HepG2 (cell line): ENCODE measurements around the gene MAPK7. TPM values are rescaled to one million over a fixed set of nuclear protein-coding genes. Genes with fewer than 3 reads are reported as not detected.

Source experiments
- ATAC-seq: fragments of 200-7000 bp; cut with Tn5 transposase; 3 replicates; pipeline ENCODE4 v1.9.1; 2020; ENCODE audit warnings: mild to moderate bottlenecking, moderate library complexity
- BruUV-seq: library from RNA; stranded (reverse); fragments of 400-500 nt; replicated peaks from 2 replicates; lab custom pipeline; 2021; lab: Mats Ljungman, UMichigan
- CTCF ChIA-PET: fragments of 300-600 bp; formaldehyde crosslinking; extraction: SDS; loops from one replicate; lab custom pipeline; 2021; ENCODE audit warnings: low total read pairs, inconsistent platforms, low intra/inter-chr PET ratio; lab: Yijun Ruan, JAX
- POLR2A ChIA-PET: fragments of 350-600 bp; sonication (Branson Sonifier 250); formaldehyde crosslinking; loops from one replicate; lab custom pipeline; 2020; ENCODE audit warnings: antibody characterized with exemption, inconsistent platforms; lab: Yijun Ruan, JAX
- DNase-seq: peaks from one replicate; pipeline ENCODE4 v3.0.0-alpha.2; 2015; ENCODE audit warnings: low spot score
- FAIRE-seq: peaks from 3 replicates; lab custom pipeline; 2011; peaks lifted over from hg19 to GRCh38; lab: Jason Lieb, UNC
- H2AFZ ChIP-seq: one replicate; pipeline ENCODE4 v1.6.1; 2011; ENCODE audit warnings: low read length, inconsistent platforms
- H3K27ac ChIP-seq: fragments of 300-600 bp; 3 replicates; pipeline ENCODE4 v1.8.0; 2011; ENCODE audit warnings: mixed run types, mild to moderate bottlenecking, mixed read lengths, low read length, inconsistent platforms; ENCODE audit not compliant: insufficient read depth; ENCODE audit errors: extremely low read length
- H3K27me3 ChIP-seq, 2 experiments: fragments of 200-600 bp in 1 of 2; 2 replicates in 1 of 2; 3 replicates in 1 of 2; pipeline versions ENCODE4 v1.6.0 to v1.8.0; 2011; ENCODE audit warnings: low read length in 2 of 2, mild to moderate bottlenecking in 2 of 2, moderate library complexity in 2 of 2, inconsistent platforms in 1 of 2; ENCODE audit not compliant: insufficient read depth in 2 of 2, control insufficient read depth in 1 of 2
- H3K36me3 ChIP-seq, 2 experiments: fragments of 200-600 bp in 1 of 2; replicated peaks in 1 of 2; 2 replicates in 1 of 2; 3 replicates in 1 of 2; pipeline versions ENCODE4 v1.5.1 to v1.8.0; 2011; ENCODE audit warnings: low read length in 2 of 2, inconsistent platforms in 1 of 2; ENCODE audit not compliant: insufficient read depth in 2 of 2, control insufficient read depth in 1 of 2
- H3K4me1 ChIP-seq: 2 replicates; pipeline ENCODE4 v1.5.1; 2012; ENCODE audit warnings: low read length, inconsistent platforms; ENCODE audit not compliant: insufficient read depth
- H3K4me2 ChIP-seq: 2 replicates; pipeline ENCODE4 v1.6.0; 2011; ENCODE audit warnings: low read depth, low read length, inconsistent platforms
- H3K4me3 ChIP-seq, 3 experiments: fragments of 200-600 bp in 1 of 3; sonication (generic), shearing (Covaris generic) in 1 of 3; replicated peaks in 1 of 3; 2 replicates each; pipeline ENCODE4 v1.5.1; 2011 to 2016; ENCODE audit warnings: low read length in 3 of 3, inconsistent platforms in 2 of 3, low read depth in 2 of 3, mild to moderate bottlenecking in 2 of 3, control low read depth in 1 of 3, mixed read lengths in 1 of 3; ENCODE audit not compliant: insufficient read depth in 1 of 3
- H3K79me2 ChIP-seq: one replicate; pipeline ENCODE4 v1.6.1; 2011; ENCODE audit warnings: low read length, inconsistent platforms; ENCODE audit not compliant: insufficient read depth
- H3K9ac ChIP-seq: 2 replicates; pipeline ENCODE4 v1.6.0; 2011; ENCODE audit warnings: mild to moderate bottlenecking, low read depth, low read length, inconsistent platforms; ENCODE audit not compliant: insufficient read depth
- H3K9me3 ChIP-seq: 2 replicates; pipeline ENCODE4 v1.5.1; 2012; ENCODE audit warnings: mild to moderate bottlenecking, low read length
- H4K20me1 ChIP-seq: 2 replicates; pipeline ENCODE4 v1.6.0; 2011; ENCODE audit warnings: inconsistent platforms, mild to moderate bottlenecking, low read length, moderate library complexity; ENCODE audit not compliant: insufficient read depth
- FOXP1 ChIP-seq, 2 experiments: fragments of 450-650 bp in 1 of 2; IDR thresholded peaks; 2 replicates each; pipeline ENCODE4 v1.6.1; 2017 to 2018; ENCODE audit warnings: antibody characterized with exemption in 1 of 2
- GLI4 ChIP-seq: sonication (generic); formaldehyde crosslinking; IDR thresholded peaks from 2 replicates; pipeline ENCODE4 v1.5.1; 2020; ENCODE audit warnings: missing genetic modification reagents, mild to moderate bottlenecking, moderate library complexity, borderline replicate concordance
- KDM1A ChIP-seq: IDR thresholded peaks from 2 replicates; pipeline ENCODE4 v1.6.1; 2016; ENCODE audit warnings: missing compliant biosample characterization
- NCOA1 ChIP-seq: sonication (generic); formaldehyde crosslinking; IDR thresholded peaks from 2 replicates; pipeline ENCODE4 v1.9.0; 2021; ENCODE audit warnings: missing genetic modification reagents
- NPAS2 ChIP-seq: sonication (generic); formaldehyde crosslinking; IDR thresholded peaks from 2 replicates; pipeline ENCODE4 v1.8.0; 2022; ENCODE audit warnings: mild to moderate bottlenecking, missing genetic modification reagents, borderline replicate concordance
- PHF5A ChIP-seq: IDR thresholded peaks from one replicate; pipeline ENCODE4 v1.6.1; 2018; ENCODE audit warnings: low read depth, missing genetic modification reagents; ENCODE audit not compliant: unreplicated experiment
- RFX3 ChIP-seq: IDR thresholded peaks from 2 replicates; pipeline ENCODE4 v1.6.1; 2016; ENCODE audit warnings: missing biosample characterization, missing genetic modification reagents
- SIX1 ChIP-seq: sonication (generic); formaldehyde crosslinking; IDR thresholded peaks from 2 replicates; pipeline ENCODE4 v1.4.0; 2020; ENCODE audit warnings: missing genetic modification reagents, borderline replicate concordance
- ZNF143 ChIP-seq: sonication (generic); formaldehyde crosslinking; IDR thresholded peaks from 2 replicates; pipeline ENCODE4 v1.4.0; 2020; ENCODE audit warnings: missing genetic modification reagents
- ZNF496 ChIP-seq: sonication (generic); formaldehyde crosslinking; IDR thresholded peaks from 2 replicates; pipeline ENCODE4 v1.8.1; 2023; ENCODE audit warnings: mild to moderate bottlenecking, moderate library complexity, missing genetic modification reagents; ENCODE audit not compliant: insufficient replicate concordance
- ZNF557 ChIP-seq: sonication (generic); formaldehyde crosslinking; IDR thresholded peaks from 2 replicates; pipeline ENCODE4 v1.4.0; 2020; ENCODE audit warnings: missing genetic modification reagents
- ZSCAN9 ChIP-seq: IDR thresholded peaks from 2 replicates; pipeline ENCODE4 v1.6.1; 2016; ENCODE audit warnings: borderline replicate concordance
- WGBS: methylation state at CpG from one replicate; pipeline ENCODE4 v1.1.6; 2017; ENCODE audit warnings: low lambda C conversion rate; 5-methylcytosine and 5-hydroxymethylcytosine counted together
- in situ Hi-C: cut with HindIII; loops from 2 replicates; pipeline ENCODE4 v1.10.0; 2017; ENCODE audit warnings: low pct_unique_long_range_greater_than_20kb; ENCODE audit not compliant: extremely low pct_ligation_motif_present
- intact Hi-C: fragments of 100-400 bp; cut with micrococcal nuclease; formaldehyde crosslinking; loops from one replicate; pipeline ENCODE4 v1.10.0; 2022; ENCODE audit not compliant: unreplicated experiment
- polyA plus RNA-seq, 8 experiments: library from polyadenylated mRNA; depleted of rRNA in 3 of 8; stranded (reverse) in 7 of 8; unstranded in 1 of 8; fragments of >200 nt; fragmentation: Illumina TruSeq in 4 of 8; extraction: Trizol in 4 of 8; gene quantifications; 2 replicates each; pipeline versions ENCODE4 v1.2.1 to v1.2.3, GENCODE V29; 2011 to 2016; ENCODE audit warnings: low read depth in 4 of 8, missing spikeins in 1 of 8, mixed read lengths in 1 of 8; ENCODE audit not compliant: insufficient read depth in 1 of 8
- total RNA-seq, 5 experiments: library from RNA; depleted of rRNA; stranded (reverse); fragments of >200 nt; fragmentation: Illumina TruSeq; extraction: Trizol; gene quantifications; 2 replicates each; pipeline ENCODE4 v1.2.3, GENCODE V29; 2016; ENCODE audit warnings: low read depth in 1 of 5
- TF ChIP-seq, protein P1 (sequence below): IDR thresholded peaks from 2 replicates; pipeline ENCODE4 v1.4.0; 2020; ENCODE audit warnings: mild to moderate bottlenecking, missing genetic modification reagents
- TF ChIP-seq, protein P2 (sequence below): sonication (generic); formaldehyde crosslinking; IDR thresholded peaks from 2 replicates; pipeline ENCODE4 v1.8.1; 2023; ENCODE audit warnings: mild to moderate bottlenecking, missing genetic modification reagents, borderline replicate concordance
- TF ChIP-seq, protein P3 (sequence below): sonication (generic); formaldehyde crosslinking; IDR thresholded peaks from 2 replicates; pipeline ENCODE4 v1.5.0; 2020; ENCODE audit warnings: mild to moderate bottlenecking, missing genetic modification reagents
- TF ChIP-seq, protein P4 (sequence below): IDR thresholded peaks from 2 replicates; pipeline ENCODE4 v1.6.1; 2018; ENCODE audit warnings: missing genetic modification reagents

The MAPK7 gene
- total and polyA plus RNA-seq, 2 of the 13 experiments (the other 11 are each of a cell fraction or from before 2014, with no cell fraction given): 2.9 to 5.9 TPM

DNA sequence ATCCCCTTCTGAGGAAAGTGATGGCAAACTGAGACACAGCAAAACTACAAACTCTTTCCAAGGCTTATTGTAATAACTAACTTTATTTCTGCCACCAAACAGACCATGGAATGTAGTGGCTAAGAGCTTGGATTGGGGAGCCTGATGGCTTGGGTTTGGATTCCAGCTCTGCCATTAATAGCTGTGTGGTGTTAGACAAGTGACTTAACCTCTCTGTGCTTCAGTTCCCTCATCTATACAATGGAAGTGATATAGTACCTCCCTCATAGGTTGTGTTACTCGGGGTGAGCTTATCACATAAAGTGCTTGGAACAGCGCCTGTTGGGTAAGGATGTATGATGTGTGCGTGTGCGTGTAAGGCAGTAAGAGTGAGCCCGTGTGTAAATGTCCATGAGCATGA is 26.8 kb downstream of the MAPK7 start:
- in situ Hi-C loops: no loop called here
- H4K20me1 ChIP-seq: no peaks in the 10 kb centered on the region
- H3K36me3 ChIP-seq: no peaks in the 10 kb centered on the region
- FAIRE-seq: no peak
- H3K79me2 ChIP-seq: no peaks in the 10 kb centered on the region
- H3K9me3 ChIP-seq: no peaks in the 10 kb centered on the region
- no TSS peak for BruUV-seq
- WGBS: 59% methylated on average over 5 of the region's 5 CpGs
- no peak for ATAC-seq
- no peak for DNase-seq
- no peak overlapping the region for H3K4me2 ChIP-seq
- POLR2A ChIA-PET: no interaction called here
- H3K4me1 ChIP-seq: no peaks in the 10 kb centered on the region
- H3K27me3 ChIP-seq: peaks cover 7 to 11% of the 10 kb centered on the region in 2 experiments; a peak in 3 of 5 replicates
- TF ChIP-seq, protein P1, sequence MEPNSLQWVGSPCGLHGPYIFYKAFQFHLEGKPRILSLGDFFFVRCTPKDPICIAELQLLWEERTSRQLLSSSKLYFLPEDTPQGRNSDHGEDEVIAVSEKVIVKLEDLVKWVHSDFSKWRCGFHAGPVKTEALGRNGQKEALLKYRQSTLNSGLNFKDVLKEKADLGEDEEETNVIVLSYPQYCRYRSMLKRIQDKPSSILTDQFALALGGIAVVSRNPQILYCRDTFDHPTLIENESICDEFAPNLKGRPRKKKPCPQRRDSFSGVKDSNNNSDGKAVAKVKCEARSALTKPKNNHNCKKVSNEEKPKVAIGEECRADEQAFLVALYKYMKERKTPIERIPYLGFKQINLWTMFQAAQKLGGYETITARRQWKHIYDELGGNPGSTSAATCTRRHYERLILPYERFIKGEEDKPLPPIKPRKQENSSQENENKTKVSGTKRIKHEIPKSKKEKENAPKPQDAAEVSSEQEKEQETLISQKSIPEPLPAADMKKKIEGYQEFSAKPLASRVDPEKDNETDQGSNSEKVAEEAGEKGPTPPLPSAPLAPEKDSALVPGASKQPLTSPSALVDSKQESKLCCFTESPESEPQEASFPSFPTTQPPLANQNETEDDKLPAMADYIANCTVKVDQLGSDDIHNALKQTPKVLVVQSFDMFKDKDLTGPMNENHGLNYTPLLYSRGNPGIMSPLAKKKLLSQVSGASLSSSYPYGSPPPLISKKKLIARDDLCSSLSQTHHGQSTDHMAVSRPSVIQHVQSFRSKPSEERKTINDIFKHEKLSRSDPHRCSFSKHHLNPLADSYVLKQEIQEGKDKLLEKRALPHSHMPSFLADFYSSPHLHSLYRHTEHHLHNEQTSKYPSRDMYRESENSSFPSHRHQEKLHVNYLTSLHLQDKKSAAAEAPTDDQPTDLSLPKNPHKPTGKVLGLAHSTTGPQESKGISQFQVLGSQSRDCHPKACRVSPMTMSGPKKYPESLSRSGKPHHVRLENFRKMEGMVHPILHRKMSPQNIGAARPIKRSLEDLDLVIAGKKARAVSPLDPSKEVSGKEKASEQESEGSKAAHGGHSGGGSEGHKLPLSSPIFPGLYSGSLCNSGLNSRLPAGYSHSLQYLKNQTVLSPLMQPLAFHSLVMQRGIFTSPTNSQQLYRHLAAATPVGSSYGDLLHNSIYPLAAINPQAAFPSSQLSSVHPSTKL: no peak
- TF ChIP-seq NCOA1 (no peak), ZNF496 (CRISPR knock-in tag) (no peak), FOXP1 (IDR thresholded peaks at IDR 0.05) (no peak), FOXP1 (CRISPR knock-in tag; IDR thresholded peaks at IDR 0.05) (no peak), ZNF557 (CRISPR knock-in tag) (no peak), ZNF143 (CRISPR knock-in tag) (no peak), KDM1A (CRISPR knock-in tag) (no peak), GLI4 (CRISPR knock-in tag) (no peak), RFX3 (CRISPR knock-in tag) (no peak), NPAS2 (CRISPR knock-in tag) (no peak), ZSCAN9 (CRISPR knock-in tag) (no peak), SIX1 (no peak), PHF5A (CRISPR knock-in tag) (no peak)
- TF ChIP-seq, protein P2, sequence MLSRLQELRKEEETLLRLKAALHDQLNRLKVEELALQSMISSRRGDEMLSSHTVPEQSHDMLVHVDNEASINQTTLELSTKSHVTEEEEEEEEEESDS (CRISPR knock-in tag): no peak
- TF ChIP-seq, protein P3, sequence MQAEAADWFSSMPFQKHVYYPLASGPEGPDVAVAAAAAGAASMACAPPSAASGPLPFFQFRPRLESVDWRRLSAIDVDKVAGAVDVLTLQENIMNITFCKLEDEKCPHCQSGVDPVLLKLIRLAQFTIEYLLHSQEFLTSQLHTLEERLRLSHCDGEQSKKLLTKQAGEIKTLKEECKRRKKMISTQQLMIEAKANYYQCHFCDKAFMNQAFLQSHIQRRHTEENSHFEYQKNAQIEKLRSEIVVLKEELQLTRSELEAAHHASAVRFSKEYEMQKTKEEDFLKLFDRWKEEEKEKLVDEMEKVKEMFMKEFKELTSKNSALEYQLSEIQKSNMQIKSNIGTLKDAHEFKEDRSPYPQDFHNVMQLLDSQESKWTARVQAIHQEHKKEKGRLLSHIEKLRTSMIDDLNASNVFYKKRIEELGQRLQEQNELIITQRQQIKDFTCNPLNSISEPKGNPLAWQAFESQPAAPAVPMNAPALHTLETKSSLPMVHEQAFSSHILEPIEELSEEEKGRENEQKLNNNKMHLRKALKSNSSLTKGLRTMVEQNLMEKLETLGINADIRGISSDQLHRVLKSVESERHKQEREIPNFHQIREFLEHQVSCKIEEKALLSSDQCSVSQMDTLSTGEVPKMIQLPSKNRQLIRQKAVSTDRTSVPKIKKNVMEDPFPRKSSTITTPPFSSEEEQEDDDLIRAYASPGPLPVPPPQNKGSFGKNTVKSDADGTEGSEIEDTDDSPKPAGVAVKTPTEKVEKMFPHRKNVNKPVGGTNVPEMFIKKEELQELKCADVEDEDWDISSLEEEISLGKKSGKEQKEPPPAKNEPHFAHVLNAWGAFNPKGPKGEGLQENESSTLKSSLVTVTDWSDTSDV: no peak
- TF ChIP-seq, protein P4, sequence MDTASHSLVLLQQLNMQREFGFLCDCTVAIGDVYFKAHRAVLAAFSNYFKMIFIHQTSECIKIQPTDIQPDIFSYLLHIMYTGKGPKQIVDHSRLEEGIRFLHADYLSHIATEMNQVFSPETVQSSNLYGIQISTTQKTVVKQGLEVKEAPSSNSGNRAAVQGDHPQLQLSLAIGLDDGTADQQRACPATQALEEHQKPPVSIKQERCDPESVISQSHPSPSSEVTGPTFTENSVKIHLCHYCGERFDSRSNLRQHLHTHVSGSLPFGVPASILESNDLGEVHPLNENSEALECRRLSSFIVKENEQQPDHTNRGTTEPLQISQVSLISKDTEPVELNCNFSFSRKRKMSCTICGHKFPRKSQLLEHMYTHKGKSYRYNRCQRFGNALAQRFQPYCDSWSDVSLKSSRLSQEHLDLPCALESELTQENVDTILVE (CRISPR knock-in tag): no peak
- no peak overlapping the region for H2AFZ ChIP-seq
- H3K27ac ChIP-seq: no peak overlapping the region
- H3K9ac ChIP-seq: no peak overlapping the region
- no peak overlapping the region for H3K4me3 ChIP-seq
- intact Hi-C loops: no loop called here
- CTCF ChIA-PET: no interaction called here
